MM.1S (cell line): ENCODE measurements around the gene APOB.

ENCODE experiments used
- CTCF ChIP-seq: fragments of 300-600 bp; sonication (generic); IDR thresholded peaks from 2 replicates; pipeline ENCODE4 v1.5.1; 2016; ENCODE audit warnings: antibody characterized with exemption, low read length, mixed read lengths
- EZH2 ChIP-seq: fragments of 300-600 bp; sonication (generic); optimal IDR thresholded peaks from 2 replicates; pipeline ENCODE3; 2017; ENCODE audit warnings: low read depth, mild to moderate bottlenecking, antibody characterized with exemption, low read length, mixed read lengths
- EZH2phosphoT487 ChIP-seq: fragments of 300-600 bp; sonication (generic); IDR thresholded peaks from 2 replicates; pipeline ENCODE4 v1.6.1; 2018; ENCODE audit warnings: antibody characterized with exemption, low read length

- TF ChIP-seq EZH2 (no peak), CTCF (no peak), EZH2phosphoT487 (no peak)
Measured at GRCh38 chr2:21070341-21071257, 26.7 kb upstream of the APOB start.
